Testis (tissue), 2 donors: Measurements from ENCODE around the gene MIPEP.

Experiments used
- POLR2A ChIP-seq: fragments of 450-650 bp; IDR thresholded peaks from one replicate; pipeline ENCODE4 v1.6.1; 2017; ENCODE audit warnings: antibody characterized with exemption, mild to moderate bottlenecking, moderate library complexity
- TF ChIP-seq, protein P1 (sequence below), 3 experiments: fragments of 450-650 bp in 2 of 3; fragments of 200-600 bp in 1 of 3; sonication (generic) in 1 of 3; IDR thresholded peaks; one replicate each; pipeline ENCODE4 v1.5.1; 2016 to 2019; ENCODE audit warnings: antibody characterized with exemption in 3 of 3, mild to moderate bottlenecking in 2 of 3, moderate library complexity in 1 of 3

DNA sequence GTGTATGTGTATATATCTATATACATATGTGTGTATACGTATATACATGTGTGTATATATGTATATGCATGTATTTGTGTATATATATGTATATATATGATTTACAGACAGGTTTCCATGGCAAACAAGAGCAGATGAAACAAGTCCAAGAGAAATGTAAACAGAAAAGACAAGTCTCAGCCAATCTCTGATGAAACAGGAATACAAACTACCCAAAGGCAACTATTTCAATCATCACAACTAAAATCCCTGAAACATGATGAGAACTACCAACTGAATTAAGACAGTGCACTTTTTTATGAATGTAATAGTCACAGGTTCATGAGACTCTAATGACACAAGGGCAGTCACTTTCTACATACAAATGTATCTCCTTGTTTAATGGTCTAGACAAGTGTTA, 178.8 kb downstream of the MIPEP start:
- TF ChIP-seq, protein P1, sequence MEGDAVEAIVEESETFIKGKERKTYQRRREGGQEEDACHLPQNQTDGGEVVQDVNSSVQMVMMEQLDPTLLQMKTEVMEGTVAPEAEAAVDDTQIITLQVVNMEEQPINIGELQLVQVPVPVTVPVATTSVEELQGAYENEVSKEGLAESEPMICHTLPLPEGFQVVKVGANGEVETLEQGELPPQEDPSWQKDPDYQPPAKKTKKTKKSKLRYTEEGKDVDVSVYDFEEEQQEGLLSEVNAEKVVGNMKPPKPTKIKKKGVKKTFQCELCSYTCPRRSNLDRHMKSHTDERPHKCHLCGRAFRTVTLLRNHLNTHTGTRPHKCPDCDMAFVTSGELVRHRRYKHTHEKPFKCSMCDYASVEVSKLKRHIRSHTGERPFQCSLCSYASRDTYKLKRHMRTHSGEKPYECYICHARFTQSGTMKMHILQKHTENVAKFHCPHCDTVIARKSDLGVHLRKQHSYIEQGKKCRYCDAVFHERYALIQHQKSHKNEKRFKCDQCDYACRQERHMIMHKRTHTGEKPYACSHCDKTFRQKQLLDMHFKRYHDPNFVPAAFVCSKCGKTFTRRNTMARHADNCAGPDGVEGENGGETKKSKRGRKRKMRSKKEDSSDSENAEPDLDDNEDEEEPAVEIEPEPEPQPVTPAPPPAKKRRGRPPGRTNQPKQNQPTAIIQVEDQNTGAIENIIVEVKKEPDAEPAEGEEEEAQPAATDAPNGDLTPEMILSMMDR (IDR thresholded peaks at IDR 0.05) = no peak
- TF ChIP-seq POLR2A = no peak
